HFFc6 (cell line): ENCODE results near the gene CCDC172. TPM values are rescaled to one million over a fixed set of nuclear protein-coding genes. Genes with fewer than 3 reads are reported as not detected.

Experiments
- DNase-seq: peaks from one replicate; pipeline ENCODE4 v3.0.0-alpha.2; 2018
- H3K27ac Mint-ChIP-seq: 2 replicates; pipeline ENCODE4 v1.8.0; 2020; ENCODE audit warnings: mild to moderate bottlenecking, mixed read lengths
- H3K27me3 Mint-ChIP-seq: 2 replicates; pipeline ENCODE4 v1.8.0; 2021; ENCODE audit warnings: mild to moderate bottlenecking, moderate library complexity, mixed read lengths; ENCODE audit not compliant: insufficient read depth
- H3K36me3 Mint-ChIP-seq: 2 replicates; pipeline ENCODE4 v1.8.0; 2021; ENCODE audit warnings: low read depth, mixed read lengths
- H3K4me1 Mint-ChIP-seq: 2 replicates; pipeline ENCODE4 v1.8.0; 2020; ENCODE audit warnings: low read depth, mixed read lengths
- H3K4me3 Mint-ChIP-seq: 2 replicates; pipeline ENCODE4 v1.8.0; 2020; ENCODE audit warnings: mild to moderate bottlenecking, moderate library complexity, mixed read lengths
- H3K9me3 Mint-ChIP-seq: 2 replicates; pipeline ENCODE4 v1.8.0; 2020; ENCODE audit warnings: mild to moderate bottlenecking, mixed read lengths
- CTCF ChIP-seq: fragments of 200-600 bp; sonication (generic); IDR thresholded peaks from 2 replicates; pipeline ENCODE4 v1.5.0; 2021; ENCODE audit warnings: antibody characterized with exemption, mild to moderate bottlenecking
- long read RNA-seq: library from polyadenylated mRNA; unstranded; transcript quantifications from one replicate; pipeline ENCODE4 v2.0.0, GENCODE V29; 2019
- total RNA-seq, 6 experiments: library from RNA; stranded (reverse); fragmentation: NEBNext Ultra II Directional; extraction: Animal tissue kit (Norgen Biotek cat#: 25700); gene quantifications; 2 replicates in 1 of 6; 3 replicates in 5 of 6; pipeline ENCODE4 v1.2.3, GENCODE V29; 2021

The CCDC172 gene
- total RNA-seq = not detected
- long read RNA-seq = 0 reads

- TF ChIP-seq CTCF = no peak
- DNase-seq = no peak
Measured at GRCh38 chr10:116324227-116324950, at the start of gene CCDC172. TSS of gene CCDC172 (plus strand) at chr10:116324448. CDS start at chr10:116325012, 564 bp downstream.

GRCh38 chr10:116276981-116277380 lies 47.3 kb upstream of the CCDC172 start:
- H3K27me3 Mint-ChIP-seq = peaks cover 4% of the 10 kb centered on the region; the same call in 1 of the 2 replicates
- TF ChIP-seq CTCF = no peak
- DNase-seq = no peak
- H3K9me3 Mint-ChIP-seq = no peaks in the 10 kb centered on the region
- H3K4me3 Mint-ChIP-seq = no peak overlapping the region
- H3K27ac Mint-ChIP-seq = no peak overlapping the region
- no peaks in the 10 kb centered on the region for H3K36me3 Mint-ChIP-seq
- peaks cover 62% of the 10 kb centered on the region for H3K4me1 Mint-ChIP-seq

More at GRCh38 chr10:116324227-116324950, at the start of gene CCDC172:
- H3K27ac Mint-ChIP-seq = no peak within 1 kb of the TSS
- no peaks in the 10 kb centered on the region for H3K9me3 Mint-ChIP-seq
- H3K36me3 Mint-ChIP-seq = no peaks in the 10 kb centered on the region
- peaks cover 8% of the 10 kb centered on the region for H3K27me3 Mint-ChIP-seq
- H3K4me3 Mint-ChIP-seq = no peak within 1 kb of the TSS
- no peaks in the 10 kb centered on the region for H3K4me1 Mint-ChIP-seq

GRCh38 chr10:116278846-116279245 lies 45.4 kb upstream of the CCDC172 start:
- TF ChIP-seq CTCF = no peak
- H3K27me3 Mint-ChIP-seq = no peaks in the 10 kb centered on the region
- peak; percentile 55 for DNase-seq
- peak overlapping the region; percentile 46; the same call in 1 of the 2 replicates for H3K4me3 Mint-ChIP-seq
- peaks cover 56% of the 10 kb centered on the region for H3K4me1 Mint-ChIP-seq
- peak overlapping the region; percentile 56 for H3K27ac Mint-ChIP-seq
- H3K36me3 Mint-ChIP-seq = no peaks in the 10 kb centered on the region
- H3K9me3 Mint-ChIP-seq = no peaks in the 10 kb centered on the region

GRCh38 chr10:116281775-116282174 lies 42.5 kb upstream of the CCDC172 start:
- Mint-ChIP-seq H3K9me3 (no peaks in the 10 kb centered on the region), H3K27ac (no peak overlapping the region), H3K27me3 (peaks cover 3% of the 10 kb centered on the region), H3K36me3 (no peaks in the 10 kb centered on the region), H3K4me3 (no peak overlapping the region), H3K4me1 (peaks cover 40% of the 10 kb centered on the region)
- TF ChIP-seq CTCF = no peak
- DNase-seq = no peak

- no peak for DNase-seq
- H3K4me1 Mint-ChIP-seq = 0 out of 2 replicates have a peak, but pooled peaks cover under 1% of the 10 kb centered on the region
- H3K9me3 Mint-ChIP-seq = no peaks in the 10 kb centered on the region
- no peaks in the 10 kb centered on the region for H3K36me3 Mint-ChIP-seq
- no peak overlapping the region for H3K4me3 Mint-ChIP-seq
- TF ChIP-seq CTCF = no peak
- H3K27ac Mint-ChIP-seq = no peak overlapping the region
- peaks cover 3% of the 10 kb centered on the region for H3K27me3 Mint-ChIP-seq
Measured at GRCh38 chr10:116286626-116287200, 37.5 kb upstream of the CCDC172 start.
